NB4 (cell line): ENCODE data around the gene MRPL2.

Experiments
- MYC ChIP-seq: IDR thresholded peaks from 2 replicates; pipeline ENCODE4 v1.6.1; 2011; ENCODE audit warnings: low read depth, low read length
- POLR2A ChIP-seq: IDR thresholded peaks from 2 replicates; pipeline ENCODE4 v1.6.1; 2011; ENCODE audit warnings: mild to moderate bottlenecking; ENCODE audit not compliant: insufficient read length; ENCODE audit errors: extremely low read depth
- TF ChIP-seq, protein P1 (sequence below): IDR thresholded peaks from one replicate; pipeline ENCODE4 v1.5.1; 2012; ENCODE audit warnings: low read depth, low read length
- TF ChIP-seq, protein P2 (sequence below): IDR thresholded peaks from 2 replicates; pipeline ENCODE4 v1.6.1; 2011; ENCODE audit warnings: low read depth, low read length

DNA sequence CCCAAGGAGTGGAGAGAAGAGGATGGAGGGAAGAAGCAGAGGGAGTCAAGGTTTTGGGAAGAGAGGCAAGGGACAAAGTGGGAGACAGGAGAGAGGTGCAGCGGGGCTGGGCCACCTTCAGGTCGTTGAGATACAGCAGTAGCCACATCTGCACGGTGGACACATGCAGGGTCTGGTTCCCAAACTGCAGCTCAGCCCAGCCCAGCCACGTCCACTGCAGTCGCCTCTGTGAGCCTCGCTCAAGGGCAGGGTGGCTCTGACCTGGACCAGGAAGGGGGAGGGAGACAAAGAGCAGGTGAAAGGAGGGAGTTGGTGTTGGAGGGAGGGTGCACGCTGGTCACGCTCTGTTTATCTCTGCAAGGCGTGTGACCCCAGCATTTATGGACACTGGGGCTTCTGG, 20.5 kb downstream of the MRPL2 start:
- TF ChIP-seq, protein P1, sequence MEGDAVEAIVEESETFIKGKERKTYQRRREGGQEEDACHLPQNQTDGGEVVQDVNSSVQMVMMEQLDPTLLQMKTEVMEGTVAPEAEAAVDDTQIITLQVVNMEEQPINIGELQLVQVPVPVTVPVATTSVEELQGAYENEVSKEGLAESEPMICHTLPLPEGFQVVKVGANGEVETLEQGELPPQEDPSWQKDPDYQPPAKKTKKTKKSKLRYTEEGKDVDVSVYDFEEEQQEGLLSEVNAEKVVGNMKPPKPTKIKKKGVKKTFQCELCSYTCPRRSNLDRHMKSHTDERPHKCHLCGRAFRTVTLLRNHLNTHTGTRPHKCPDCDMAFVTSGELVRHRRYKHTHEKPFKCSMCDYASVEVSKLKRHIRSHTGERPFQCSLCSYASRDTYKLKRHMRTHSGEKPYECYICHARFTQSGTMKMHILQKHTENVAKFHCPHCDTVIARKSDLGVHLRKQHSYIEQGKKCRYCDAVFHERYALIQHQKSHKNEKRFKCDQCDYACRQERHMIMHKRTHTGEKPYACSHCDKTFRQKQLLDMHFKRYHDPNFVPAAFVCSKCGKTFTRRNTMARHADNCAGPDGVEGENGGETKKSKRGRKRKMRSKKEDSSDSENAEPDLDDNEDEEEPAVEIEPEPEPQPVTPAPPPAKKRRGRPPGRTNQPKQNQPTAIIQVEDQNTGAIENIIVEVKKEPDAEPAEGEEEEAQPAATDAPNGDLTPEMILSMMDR = no peak
- TF ChIP-seq POLR2A = no peak
- TF ChIP-seq, protein P2, sequence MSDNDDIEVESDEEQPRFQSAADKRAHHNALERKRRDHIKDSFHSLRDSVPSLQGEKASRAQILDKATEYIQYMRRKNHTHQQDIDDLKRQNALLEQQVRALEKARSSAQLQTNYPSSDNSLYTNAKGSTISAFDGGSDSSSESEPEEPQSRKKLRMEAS = no peak
- TF ChIP-seq MYC = no peak
